Suprapubic skin (tissue), 4 donors: ENCODE measurements around the gene CIBAR2.

Source experiments
- CTCF ChIP-seq, 2 donors: fragments of 200-600 bp in 1 of 2; fragments of 450-650 bp in 1 of 2; sonication (generic) in 1 of 2; IDR thresholded peaks; one replicate each; pipeline ENCODE4 v1.5.1; 2016 to 2019; ENCODE audit warnings: antibody characterized with exemption in 2 of 2, mild to moderate bottlenecking in 1 of 2, moderate library complexity in 1 of 2
- EP300 ChIP-seq: sonication (generic); formaldehyde crosslinking; IDR thresholded peaks from one replicate; pipeline ENCODE4 v1.6.1; 2017; ENCODE audit warnings: antibody characterized with exemption
- POLR2A ChIP-seq, 2 donors: fragments of 450-650 bp; IDR thresholded peaks; one replicate each; pipeline ENCODE4 v1.6.1; 2017; ENCODE audit warnings: antibody characterized with exemption in 2 of 2, mild to moderate bottlenecking in 2 of 2, moderate library complexity in 2 of 2
- POLR2AphosphoS5 ChIP-seq, 3 donors: sonication (generic); formaldehyde crosslinking; IDR thresholded peaks; one replicate each; pipeline ENCODE4 v1.6.1; 2017; ENCODE audit warnings: antibody characterized with exemption in 3 of 3

GRCh38 chr16:85088570-85089199, 23.6 kb downstream of the CIBAR2 start:
- TF ChIP-seq CTCF (IDR thresholded peaks at IDR 0.05) (no peak), POLR2A (IDR thresholded peaks at IDR 0.05) (no peak), POLR2AphosphoS5 (IDR thresholded peaks at IDR 0.05) (no peak), EP300 (no peak)
